OCI-LY7 (cell line): ENCODE measurements around the gene ISLR. TPM values are rescaled to one million over a fixed set of nuclear protein-coding genes. Genes with fewer than 3 reads are reported as not detected.

ENCODE experiments used
- BruUV-seq: library from RNA; stranded (reverse); fragments of 400-500 nt; replicated peaks from 2 replicates; lab custom pipeline; 2021; lab: Mats Ljungman, UMichigan
- CTCF ChIA-PET: fragments of 300-600 bp; sonication (Branson Sonifier 250); formaldehyde crosslinking; loops from one replicate; lab custom pipeline; 2022; ENCODE audit warnings: antibody characterized with exemption; ENCODE audit not compliant: unreplicated experiment; lab: Charles Lee
- POLR2A ChIA-PET: fragments of 300-600 bp; sonication (Branson Sonifier 250); formaldehyde crosslinking; loops from one replicate; lab custom pipeline; 2022; ENCODE audit warnings: antibody characterized with exemption; lab: Charles Lee
- DNase-seq: peaks from one replicate; pipeline ENCODE4 v3.0.0-alpha.2; 2015; ENCODE audit warnings: low spot score
- H2AFZ ChIP-seq: fragments of 200-600 bp; sonication (generic), shearing (Covaris generic); 2 replicates; pipeline ENCODE4 v1.6.1; 2014; ENCODE audit warnings: mild to moderate bottlenecking, antibody characterized with exemption, low read length, moderate library complexity
- H3K27ac ChIP-seq: fragments of 200-600 bp; sonication (generic); 2 replicates; pipeline ENCODE4 v1.5.1; 2014; ENCODE audit warnings: mixed run types, low read depth, mild to moderate bottlenecking, moderate library complexity, low read length, inconsistent platforms; ENCODE audit not compliant: poor library complexity, severe bottlenecking
- H3K36me3 ChIP-seq: fragments of 200-600 bp; sonication (generic); 2 replicates; pipeline ENCODE4 v1.6.1; 2014; ENCODE audit warnings: mild to moderate bottlenecking, antibody characterized with exemption, low read length, moderate library complexity, mixed read lengths; ENCODE audit not compliant: insufficient read depth
- H3K4me1 ChIP-seq: fragments of 200-600 bp; sonication (generic); 2 replicates; pipeline ENCODE4 v1.5.1; 2014; ENCODE audit warnings: mild to moderate bottlenecking, low read length; ENCODE audit not compliant: insufficient read depth, poor library complexity, severe bottlenecking
- H3K4me2 ChIP-seq: fragments of 200-600 bp; sonication (generic); 2 replicates; pipeline ENCODE4 v1.6.1; 2014; ENCODE audit warnings: mild to moderate bottlenecking, low read length
- H3K4me3 ChIP-seq: fragments of 200-600 bp; sonication (generic); 2 replicates; pipeline ENCODE4 v1.5.1; 2014; ENCODE audit warnings: mild to moderate bottlenecking, low read depth, low read length; ENCODE audit not compliant: poor library complexity, severe bottlenecking
- H3K79me2 ChIP-seq: fragments of 200-600 bp; sonication (generic); 2 replicates; pipeline ENCODE4 v1.6.1; 2016; ENCODE audit warnings: low read depth, mild to moderate bottlenecking, low read length, moderate library complexity, mixed read lengths; ENCODE audit not compliant: insufficient read depth
- H3K9me2 ChIP-seq: fragments of 200-600 bp; sonication (generic); 2 replicates; pipeline ENCODE4 v1.6.1; 2016; ENCODE audit warnings: mild to moderate bottlenecking, low read length, mixed read lengths; ENCODE audit not compliant: insufficient read depth
- H3K9me3 ChIP-seq: fragments of 200-600 bp; sonication (generic); 2 replicates; pipeline ENCODE4 v1.6.1; 2014; ENCODE audit warnings: mild to moderate bottlenecking, mixed run types, low read length, mixed read lengths
- H4K20me1 ChIP-seq: fragments of 200-600 bp; sonication (generic); 2 replicates; pipeline ENCODE4 v1.6.1; 2014; ENCODE audit warnings: mild to moderate bottlenecking, antibody characterized with exemption, low read length, moderate library complexity, mixed read lengths; ENCODE audit not compliant: insufficient read depth
- CTCF ChIP-seq: fragments of 200-600 bp; sonication (generic); conservative IDR thresholded peaks from 2 replicates; pipeline ENCODE4 v1.5.1; 2014; ENCODE audit warnings: mild to moderate bottlenecking, antibody characterized with exemption, low read length, moderate library complexity, mixed read lengths
- EZH2phosphoT487 ChIP-seq: fragments of 200-600 bp; sonication (generic); IDR thresholded peaks from 2 replicates; pipeline ENCODE4 v1.6.1; 2018; ENCODE audit warnings: low read depth, borderline replicate concordance, mild to moderate bottlenecking, mixed run types, antibody characterized with exemption, low read length, moderate library complexity, mixed read lengths
- intact Hi-C: fragments of 100-400 bp; cut with micrococcal nuclease; formaldehyde crosslinking; loops from one replicate; pipeline ENCODE4 v1.10.0; 2022; ENCODE audit not compliant: unreplicated experiment
- total RNA-seq, 2 experiments: library from RNA; depleted of rRNA in 1 of 2; stranded (reverse); fragments of >200 nt in 1 of 2; shearing (Covaris generic) in 1 of 2; gene quantifications; 2 replicates each; pipeline ENCODE4 v1.2.3, GENCODE V29; 2014 to 2022

ISLR gene
- total RNA-seq, 2 experiments from 2014 or later: not detected

- ChIA-PET CTCF (no interaction called here), POLR2A (no interaction called here)
- H4K20me1 ChIP-seq: no peaks in the 10 kb centered on the region
- H3K4me1 ChIP-seq: no peaks in the 10 kb centered on the region
- TF ChIP-seq CTCF (no peak), EZH2phosphoT487 (no peak)
- BruUV-seq: no TSS peak
- no peaks in the 10 kb centered on the region for H3K9me2 ChIP-seq
- DNase-seq: no peak
- H3K27ac ChIP-seq: no peak overlapping the region
- no peak overlapping the region for H3K4me2 ChIP-seq
- H3K9me3 ChIP-seq: no peaks in the 10 kb centered on the region
- no peaks in the 10 kb centered on the region for H3K36me3 ChIP-seq
- intact Hi-C loops: no loop called here
- H2AFZ ChIP-seq: no peak overlapping the region
- no peak overlapping the region for H3K4me3 ChIP-seq
- no peaks in the 10 kb centered on the region for H3K79me2 ChIP-seq
Measured at GRCh38 chr15:74175271-74176191, 2.0 kb downstream of the ISLR start.

GRCh38 chr15:74176262-74177214 is 3.0 kb downstream of the ISLR start:
- Histone ChIP-seq H3K9me3 (no peaks in the 10 kb centered on the region), H2AFZ (no peak overlapping the region), H3K36me3 (no peaks in the 10 kb centered on the region), H3K9me2 (no peaks in the 10 kb centered on the region), H3K79me2 (no peaks in the 10 kb centered on the region), H3K27ac (no peak overlapping the region), H3K4me1 (no peaks in the 10 kb centered on the region), H3K4me2 (no peak overlapping the region), H3K4me3 (no peak overlapping the region), H4K20me1 (no peaks in the 10 kb centered on the region)
- no peak for DNase-seq
- TF ChIP-seq EZH2phosphoT487: no peak
- no peak for TF ChIP-seq CTCF
- no TSS peak for BruUV-seq
- ChIA-PET POLR2A (no interaction called here), CTCF (interaction anchor here (0.6 kb wide), 1 partner anchor 1847 kb away, joined by 3 read pairs; no protein-coding TSS in a partner anchor)
- intact Hi-C loops: no loop called here
